SK-N-SH treated with all-trans-retinoic acid at 6 μM for 48 hours (cell line): Measurements from ENCODE around the gene RASSF5.

Source experiments
- ATAC-seq: fragments of 200-7000 bp; cut with Tn5 transposase; 3 replicates; pipeline ENCODE4 v1.9.1; 2020; ENCODE audit warnings: mild to moderate bottlenecking, moderate library complexity
- ARNTL ChIP-seq: fragments of 450-650 bp; formaldehyde crosslinking; IDR thresholded peaks from 2 replicates; pipeline ENCODE4 v1.5.0; 2020; ENCODE audit warnings: low read depth, mild to moderate bottlenecking, moderate library complexity, borderline replicate concordance
- BACH2 ChIP-seq: fragments of 250-450 bp; sonication (Bioruptor Pico); IDR thresholded peaks from 2 replicates; pipeline ENCODE4 v1.9.0; 2021; ENCODE audit warnings: mild to moderate bottlenecking, borderline replicate concordance
- CREB5 ChIP-seq: fragments of 250-450 bp; sonication (Bioruptor Pico); IDR thresholded peaks from 2 replicates; pipeline ENCODE4 v1.5.1; 2020; ENCODE audit warnings: low read depth, mild to moderate bottlenecking, moderate library complexity
- CSDC2 ChIP-seq: fragments of 250-450 bp; sonication (Bioruptor Pico); IDR thresholded peaks from 2 replicates; pipeline ENCODE4 v1.5.0; 2020; ENCODE audit warnings: mild to moderate bottlenecking, moderate library complexity
- ESRRG ChIP-seq: fragments of 250-450 bp; sonication (Bioruptor Pico); IDR thresholded peaks from 2 replicates; pipeline ENCODE4 v1.6.1; 2021; ENCODE audit warnings: mild to moderate bottlenecking
- GLIS3 ChIP-seq: fragments of 250-450 bp; sonication (Bioruptor Pico); IDR thresholded peaks from 2 replicates; pipeline ENCODE4 v1.5.0; 2020; ENCODE audit warnings: mild to moderate bottlenecking, moderate library complexity
- ISL1 ChIP-seq: fragments of 250-450 bp; sonication (Bioruptor Pico); IDR thresholded peaks from 2 replicates; pipeline ENCODE4 v2.1.2; 2022; ENCODE audit warnings: mild to moderate bottlenecking, moderate library complexity
- OSR1 ChIP-seq: fragments of 250-450 bp; sonication (Bioruptor Pico); IDR thresholded peaks from 2 replicates; pipeline ENCODE4 v1.8.0; 2022; ENCODE audit warnings: moderate library complexity, mild to moderate bottlenecking, inconsistent platforms
- PATZ1 ChIP-seq: fragments of 250-450 bp; sonication (Bioruptor Pico); IDR thresholded peaks from 2 replicates; pipeline ENCODE4 v1.8.0; 2020; ENCODE audit warnings: mild to moderate bottlenecking, moderate library complexity, borderline replicate concordance
- POU6F1 ChIP-seq: fragments of 250-450 bp; sonication (Bioruptor Pico); IDR thresholded peaks from 2 replicates; pipeline ENCODE4 v1.8.0; 2021; ENCODE audit warnings: low read depth, mild to moderate bottlenecking, moderate library complexity, borderline replicate concordance
- PPARA ChIP-seq: fragments of 250-450 bp; sonication (Bioruptor Pico); IDR thresholded peaks from 2 replicates; pipeline ENCODE4 v1.5.0; 2020; ENCODE audit warnings: mild to moderate bottlenecking, borderline replicate concordance
- RARB ChIP-seq: fragments of 250-450 bp; sonication (Bioruptor Pico); IDR thresholded peaks from 2 replicates; pipeline ENCODE4 v1.8.0; 2021; ENCODE audit warnings: mild to moderate bottlenecking, moderate library complexity
- SNAI2 ChIP-seq: fragments of 250-450 bp; sonication (Bioruptor Pico); IDR thresholded peaks from 2 replicates; pipeline ENCODE4 v1.5.0; 2020; ENCODE audit warnings: mild to moderate bottlenecking, moderate library complexity
- TCF4 ChIP-seq: fragments of 250-450 bp; sonication (Bioruptor Pico); IDR thresholded peaks from 2 replicates; pipeline ENCODE4 v1.8.0; 2021; ENCODE audit warnings: mild to moderate bottlenecking, moderate library complexity, borderline replicate concordance
- TOX ChIP-seq: fragments of 250-450 bp; sonication (Bioruptor Pico); IDR thresholded peaks from 2 replicates; pipeline ENCODE4 v1.8.0; 2021; ENCODE audit warnings: mild to moderate bottlenecking, moderate library complexity, borderline replicate concordance
- TSHZ2 ChIP-seq: fragments of 250-450 bp; sonication (Bioruptor Pico); IDR thresholded peaks from 2 replicates; pipeline ENCODE4 v1.5.0; 2020; ENCODE audit warnings: mild to moderate bottlenecking, moderate library complexity
- ZC3H10 ChIP-seq: fragments of 250-450 bp; sonication (Bioruptor Pico); IDR thresholded peaks from 2 replicates; pipeline ENCODE4 v1.5.1; 2021; ENCODE audit warnings: mild to moderate bottlenecking, moderate library complexity
- ZFP3 ChIP-seq: fragments of 250-450 bp; sonication (Bioruptor Pico); IDR thresholded peaks from 2 replicates; pipeline ENCODE4 v1.5.0; 2020; ENCODE audit warnings: mild to moderate bottlenecking, moderate library complexity
- ZFP30 ChIP-seq: fragments of 450-650 bp; formaldehyde crosslinking; IDR thresholded peaks from 2 replicates; pipeline ENCODE4 v1.5.0; 2022; ENCODE audit warnings: mild to moderate bottlenecking, moderate library complexity
- ZNF565 ChIP-seq: fragments of 450-650 bp; formaldehyde crosslinking; conservative IDR thresholded peaks from 2 replicates; pipeline ENCODE4 v1.5.0; 2020; ENCODE audit warnings: low read depth, mild to moderate bottlenecking, moderate library complexity
- ZNF70 ChIP-seq: fragments of 450-650 bp; formaldehyde crosslinking; IDR thresholded peaks from 2 replicates; pipeline ENCODE4 v1.5.0; 2020; ENCODE audit warnings: mild to moderate bottlenecking, moderate library complexity
- ZNF8 ChIP-seq: fragments of 450-650 bp; formaldehyde crosslinking; IDR thresholded peaks from 2 replicates; pipeline ENCODE4 v1.5.0; 2020; ENCODE audit warnings: mild to moderate bottlenecking, moderate library complexity

Gene RASSF5

GRCh38 chr1:206529425-206529824, 22.1 kb downstream of the RASSF5 start (continued):
- TF ChIP-seq OSR1 (CRISPR knock-in tag) = no peak
- TF ChIP-seq, all 23 proteins: peak for 0

GRCh38 chr1:206532368-206532767, 25.0 kb downstream of the RASSF5 start:
- TF ChIP-seq CREB5 (no peak), CSDC2 (CRISPR knock-in tag) (no peak)
- ATAC-seq = no peak

GRCh38 chr1:206534552-206534951, 27.2 kb downstream of the RASSF5 start:
- TF ChIP-seq CREB5 = no peak
- no peak for TF ChIP-seq CSDC2 (CRISPR knock-in tag)
- TF ChIP-seq ZFP30 (CRISPR knock-in tag) = no peak
- no peak for TF ChIP-seq ZNF8 (CRISPR knock-in tag)
- TF ChIP-seq TCF4 (CRISPR knock-in tag) = no peak; the same call in 1 of the 2 replicates
- TF ChIP-seq ISL1 = no peak
- no peak for TF ChIP-seq ZNF70 (CRISPR knock-in tag)
- TF ChIP-seq TOX (CRISPR knock-in tag) = no peak
- TF ChIP-seq BACH2 (CRISPR knock-in tag) = no peak
- no peak for TF ChIP-seq ARNTL (CRISPR knock-in tag)
- TF ChIP-seq RARB = no peak
- peak; percentile 36; the same call in 1 of the 3 replicates for ATAC-seq

- no peak for ATAC-seq
- TF ChIP-seq ISL1 = no peak
Observed at GRCh38 chr1:206535853-206536188, 28.5 kb downstream of the RASSF5 start.

- TF ChIP-seq SNAI2 = no peak
- no peak for TF ChIP-seq ISL1
- TF ChIP-seq TCF4 (CRISPR knock-in tag) = no peak
- no peak for TF ChIP-seq ZC3H10 (CRISPR knock-in tag)
- no peak for TF ChIP-seq TOX (CRISPR knock-in tag)
- TF ChIP-seq ZNF8 (CRISPR knock-in tag) = no peak
- no peak for TF ChIP-seq PPARA (CRISPR knock-in tag)
- no peak for TF ChIP-seq PATZ1 (CRISPR knock-in tag)
- TF ChIP-seq POU6F1 (CRISPR knock-in tag) = no peak
- TF ChIP-seq CSDC2 (CRISPR knock-in tag) = no peak
- TF ChIP-seq RARB = no peak
- TF ChIP-seq TSHZ2 (CRISPR knock-in tag) = no peak
- no peak for TF ChIP-seq ZFP30 (CRISPR knock-in tag)
- TF ChIP-seq ESRRG (CRISPR knock-in tag) = no peak
- no peak for TF ChIP-seq ZFP3 (CRISPR knock-in tag)
- TF ChIP-seq GLIS3 (CRISPR knock-in tag) = no peak
- TF ChIP-seq BACH2 (CRISPR knock-in tag) = no peak
- no peak for TF ChIP-seq ZNF565
- TF ChIP-seq OSR1 (CRISPR knock-in tag) = no peak
- no peak for TF ChIP-seq ZNF70 (CRISPR knock-in tag)
- no peak; the same call in 2 of the 3 replicates for ATAC-seq
Observed at GRCh38 chr1:206537141-206537540, 29.8 kb downstream of the RASSF5 start.
